GM12878 (cell line): ENCODE data around the gene HIVEP1. TPM values are rescaled to one million over a fixed set of nuclear protein-coding genes. Genes with fewer than 3 reads are reported as not detected.

Experiments used
- ATAC-seq: fragments of 200-7000 bp; cut with Tn5 transposase; 3 replicates; pipeline ENCODE4 v1.9.1; 2020; ENCODE audit warnings: mild to moderate bottlenecking, moderate library complexity
- BruUV-seq: library from RNA; stranded (reverse); fragments of 400-500 nt; replicated peaks from 2 replicates; lab custom pipeline; 2021; lab: Mats Ljungman, UMichigan
- CTCF ChIA-PET: fragments of 300-600 bp; sonication (Branson Sonifier 250); formaldehyde crosslinking; extraction: SDS; loops from one replicate; lab custom pipeline; 2021; ENCODE audit warnings: inconsistent platforms; lab: Yijun Ruan, JAX
- POLR2A ChIA-PET: fragments of 350-600 bp; formaldehyde crosslinking; extraction: SDS; loops from one replicate; lab custom pipeline; 2021; ENCODE audit warnings: inconsistent platforms; lab: Charles Lee
- RAD21 ChIA-PET: fragments of 300-600 bp; sonication (Branson Sonifier 250); formaldehyde crosslinking; loops from one replicate; lab custom pipeline; 2023; ENCODE audit warnings: antibody characterized with exemption; ENCODE audit not compliant: unreplicated experiment; lab: Charles Lee
- SMC1A ChIA-PET: fragments of 300-600 bp; sonication (Branson Sonifier 250); formaldehyde crosslinking; loops from one replicate; lab custom pipeline; 2023; ENCODE audit not compliant: unreplicated experiment, uncharacterized antibody; lab: Charles Lee
- DNase-seq: peaks from one replicate; pipeline ENCODE4 v3.0.0-alpha.2; 2011; ENCODE audit warnings: low read depth, low spot score
- FAIRE-seq: peaks from 3 replicates; lab custom pipeline; 2011; peaks lifted over from hg19 to GRCh38; lab: Jason Lieb, UNC
- H2AFZ ChIP-seq: 2 replicates; pipeline ENCODE4 v1.6.0; 2011; ENCODE audit warnings: low read depth, low read length, control low read depth; ENCODE audit not compliant: control insufficient read depth
- H3K27ac ChIP-seq: 2 replicates; pipeline ENCODE4 v1.5.1; 2011; ENCODE audit warnings: control low read depth; ENCODE audit not compliant: control insufficient read depth, insufficient read depth
- H3K27me3 ChIP-seq, 2 experiments: replicated peaks in 1 of 2; 2 replicates each; pipeline versions ENCODE4 v1.6.0 to v1.6.1; 2011; ENCODE audit warnings: low read length in 1 of 2; ENCODE audit not compliant: control insufficient read depth in 2 of 2, insufficient read depth in 2 of 2
- H3K36me3 ChIP-seq, 2 experiments: 2 replicates each; pipeline ENCODE4 v1.5.1; 2011; ENCODE audit warnings: low read length in 1 of 2; ENCODE audit not compliant: control insufficient read depth in 2 of 2, insufficient read depth in 2 of 2
- H3K4me1 ChIP-seq: 2 replicates; pipeline ENCODE4 v1.6.1; 2011; ENCODE audit warnings: mild to moderate bottlenecking, low read length, moderate library complexity, mixed read lengths; ENCODE audit not compliant: control insufficient read depth, insufficient read depth
- H3K4me2 ChIP-seq: 2 replicates; pipeline ENCODE4 v1.6.0; 2011; ENCODE audit warnings: control low read depth; ENCODE audit not compliant: control insufficient read depth, insufficient read depth
- H3K4me3 ChIP-seq: fragments of 200-600 bp; sonication (generic); 2 replicates; pipeline ENCODE4 v1.5.1; 2016
- H3K79me2 ChIP-seq: 2 replicates; pipeline ENCODE4 v1.6.0; 2011; ENCODE audit warnings: low read length; ENCODE audit not compliant: control insufficient read depth, insufficient read depth
- H3K9ac ChIP-seq: 2 replicates; pipeline ENCODE4 v1.8.0; 2011; ENCODE audit warnings: low read length, control low read depth, mixed read lengths; ENCODE audit not compliant: control insufficient read depth, insufficient read depth
- H3K9me3 ChIP-seq: replicated peaks from 3 replicates; pipeline ENCODE4 v1.5.1; 2011; ENCODE audit warnings: mild to moderate bottlenecking, low read length; ENCODE audit not compliant: control insufficient read depth, insufficient read depth
- H4K20me1 ChIP-seq: 2 replicates; pipeline ENCODE4 v1.6.0; 2011; ENCODE audit not compliant: control insufficient read depth, insufficient read depth
- CREB1 ChIP-seq: IDR thresholded peaks from 2 replicates; pipeline ENCODE4 v1.6.1; 2012; ENCODE audit warnings: low read depth, mild to moderate bottlenecking, inconsistent platforms
- FOXK2 ChIP-seq: fragments of 450-650 bp; IDR thresholded peaks from 2 replicates; pipeline ENCODE4 v1.6.1; 2017; ENCODE audit warnings: mild to moderate bottlenecking, moderate library complexity
- SMAD5 ChIP-seq: IDR thresholded peaks from 2 replicates; pipeline ENCODE4 v1.6.1; 2016; ENCODE audit warnings: antibody characterized with exemption, low read depth
- TCF3 ChIP-seq: IDR thresholded peaks from 2 replicates; pipeline ENCODE4 v1.6.1; 2012; ENCODE audit warnings: low read depth, mild to moderate bottlenecking, low read length, borderline replicate concordance; ENCODE audit not compliant: insufficient read depth
- WGBS: methylation state at CpG from one replicate; pipeline ENCODE4 v1.1.6; 2016; ENCODE audit warnings: low lambda C conversion rate; ENCODE audit not compliant: insufficient replicate concordance, insufficient coverage; ENCODE audit errors: missing lambda C conversion rate; 5-methylcytosine and 5-hydroxymethylcytosine counted together
- in situ Hi-C: fragments of 300-500 bp; cut with MboI; formaldehyde crosslinking; loops from 9 replicates; pipeline ENCODE4 v1.14.3; 2018; ENCODE audit warnings: mixed read lengths
- intact Hi-C: fragments of 100-400 bp; cut with micrococcal nuclease; formaldehyde crosslinking; loops from one replicate; pipeline ENCODE4 v1.14.2; 2022; ENCODE audit not compliant: unreplicated experiment
- polyA plus RNA-seq, 11 experiments: library from polyadenylated mRNA; depleted of rRNA in 4 of 11; unstranded in 6 of 11; stranded (reverse) in 5 of 11; fragments of >200 nt; fragmentation: Nextera tagmentation in 4 of 11; fragmentation: Illumina TruSeq in 1 of 11; extraction: Ambion mirVana in 4 of 11; extraction: Trizol in 1 of 11; gene quantifications; 1 replicate in 1 of 11; 2 replicates in 10 of 11; pipeline versions ENCODE4 v1.2.1 to v1.2.3, GENCODE V29; 2011 to 2016; ENCODE audit warnings: inconsistent platforms in 2 of 11, missing spikeins in 2 of 11, low read depth in 1 of 11
- total RNA-seq, 4 experiments: library from RNA; depleted of rRNA in 3 of 4; stranded (reverse); fragments of >200 nt in 3 of 4; fragmentation: Illumina TruSeq in 1 of 4; extraction: Trizol in 1 of 4; gene quantifications; 2 replicates each; pipeline versions ENCODE4 v1.2.1 to v1.2.3, GENCODE V29; 2013 to 2021
- TF ChIP-seq, protein P1 (sequence below): fragments of 450-650 bp; IDR thresholded peaks from 2 replicates; pipeline ENCODE4 v1.6.1; 2017; ENCODE audit warnings: mild to moderate bottlenecking, moderate library complexity

Gene HIVEP1
- total and polyA plus RNA-seq, 10 of the 15 experiments (the other 5 are each of a cell fraction or from before 2014, with no cell fraction given) = 4.3 to 37.5 (median 21.6) TPM

DNA sequence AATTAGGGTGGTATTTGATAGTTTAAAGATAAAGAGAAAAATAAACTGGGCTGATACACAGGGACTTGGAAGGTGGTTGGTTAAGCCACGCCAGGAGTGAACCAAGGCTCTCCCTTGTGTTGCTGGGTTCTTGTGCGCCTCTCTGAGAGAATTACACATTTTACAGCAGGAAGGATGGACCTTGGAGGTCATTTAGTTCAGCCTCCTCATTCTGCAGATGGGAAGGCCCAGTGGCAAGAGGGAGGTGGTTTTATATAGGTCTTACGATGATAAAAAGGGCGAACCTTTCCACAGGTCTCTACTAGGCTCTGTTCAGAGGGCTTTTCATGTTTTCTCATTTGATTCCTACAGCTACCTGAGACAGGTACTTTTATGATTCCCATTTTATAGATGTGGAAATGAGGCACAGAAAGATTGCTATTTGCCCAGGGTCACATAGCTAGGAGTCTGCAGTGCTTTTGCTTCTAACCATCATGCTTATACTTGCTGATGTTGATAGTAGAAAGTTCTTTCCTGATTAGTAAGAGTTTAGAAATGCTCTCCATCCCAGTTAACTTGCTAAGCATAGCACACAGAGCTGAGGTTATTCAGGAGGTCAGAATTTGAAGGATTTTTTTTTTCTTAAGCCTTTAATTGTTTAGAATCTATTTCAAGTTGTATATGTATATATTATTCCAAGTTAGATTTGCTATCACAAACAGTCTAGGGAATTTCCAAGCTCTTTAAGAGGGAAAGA is 12.8 kb downstream of the HIVEP1 start:
- SMC1A ChIA-PET = interaction anchor here (0.9 to 1.2 kb wide), 2 partner anchors 11 kb away, joined by 4 read pairs; no protein-coding TSS in a partner anchor
- TF ChIP-seq SMAD5 (no peak), FOXK2 (no peak), TCF3 (no peak), CREB1 (no peak)
- TF ChIP-seq, protein P1, sequence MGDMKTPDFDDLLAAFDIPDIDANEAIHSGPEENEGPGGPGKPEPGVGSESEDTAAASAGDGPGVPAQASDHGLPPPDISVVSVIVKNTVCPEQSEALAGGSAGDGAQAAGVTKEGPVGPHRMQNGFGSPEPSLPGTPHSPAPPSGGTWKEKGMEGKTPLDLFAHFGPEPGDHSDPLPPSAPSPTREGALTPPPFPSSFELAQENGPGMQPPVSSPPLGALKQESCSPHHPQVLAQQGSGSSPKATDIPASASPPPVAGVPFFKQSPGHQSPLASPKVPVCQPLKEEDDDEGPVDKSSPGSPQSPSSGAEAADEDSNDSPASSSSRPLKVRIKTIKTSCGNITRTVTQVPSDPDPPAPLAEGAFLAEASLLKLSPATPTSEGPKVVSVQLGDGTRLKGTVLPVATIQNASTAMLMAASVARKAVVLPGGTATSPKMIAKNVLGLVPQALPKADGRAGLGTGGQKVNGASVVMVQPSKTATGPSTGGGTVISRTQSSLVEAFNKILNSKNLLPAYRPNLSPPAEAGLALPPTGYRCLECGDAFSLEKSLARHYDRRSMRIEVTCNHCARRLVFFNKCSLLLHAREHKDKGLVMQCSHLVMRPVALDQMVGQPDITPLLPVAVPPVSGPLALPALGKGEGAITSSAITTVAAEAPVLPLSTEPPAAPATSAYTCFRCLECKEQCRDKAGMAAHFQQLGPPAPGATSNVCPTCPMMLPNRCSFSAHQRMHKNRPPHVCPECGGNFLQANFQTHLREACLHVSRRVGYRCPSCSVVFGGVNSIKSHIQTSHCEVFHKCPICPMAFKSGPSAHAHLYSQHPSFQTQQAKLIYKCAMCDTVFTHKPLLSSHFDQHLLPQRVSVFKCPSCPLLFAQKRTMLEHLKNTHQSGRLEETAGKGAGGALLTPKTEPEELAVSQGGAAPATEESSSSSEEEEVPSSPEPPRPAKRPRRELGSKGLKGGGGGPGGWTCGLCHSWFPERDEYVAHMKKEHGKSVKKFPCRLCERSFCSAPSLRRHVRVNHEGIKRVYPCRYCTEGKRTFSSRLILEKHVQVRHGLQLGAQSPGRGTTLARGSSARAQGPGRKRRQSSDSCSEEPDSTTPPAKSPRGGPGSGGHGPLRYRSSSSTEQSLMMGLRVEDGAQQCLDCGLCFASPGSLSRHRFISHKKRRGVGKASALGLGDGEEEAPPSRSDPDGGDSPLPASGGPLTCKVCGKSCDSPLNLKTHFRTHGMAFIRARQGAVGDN = no peak
- no peak for DNase-seq
- Histone ChIP-seq H3K4me1 (peaks cover 4% of the 10 kb centered on the region; the same call in 1 of the 2 replicates), H3K4me3 (no peak overlapping the region), H3K36me3 (peaks cover 6 to 12% of the 10 kb centered on the region in 2 experiments; a peak in 3 of 4 replicates), H3K27me3 (no peaks in the 10 kb centered on the region), H2AFZ (no peak overlapping the region), H3K79me2 (peaks cover 85% of the 10 kb centered on the region), H3K9ac (no peak overlapping the region), H3K27ac (no peak overlapping the region), H3K9me3 (peaks cover 17% of the 10 kb centered on the region), H4K20me1 (no peaks in the 10 kb centered on the region), H3K4me2 (no peak overlapping the region)
- 99% methylated on average over 4 of the region's 4 CpGs for WGBS
- FAIRE-seq = no peak
- CTCF ChIA-PET = interaction anchor here (0.6 to 0.7 kb wide), 2 partner anchors 41 to 262 kb away, joined by 3 to 4 read pairs; no protein-coding TSS in a partner anchor
- RAD21 ChIA-PET = interaction anchor here (0.8 to 2.9 kb wide), 2 partner anchors 11 to 311 kb away, joined by 4 to 15 read pairs; no protein-coding TSS in a partner anchor
- peak; percentile 8; the same call in 2 of the 3 replicates for ATAC-seq
- TSS peak; percentile 2 for BruUV-seq
- intact Hi-C loops = no loop called here
- POLR2A ChIA-PET = interaction anchor here (0.9 kb wide), 1 partner anchor 11 kb away, joined by 3 read pairs; no protein-coding TSS in a partner anchor
- in situ Hi-C loops = loop anchor here (25.0 kb wide), 1 partner anchor 313 kb away; no protein-coding TSS in a partner anchor
